CD14-positive monocyte (primary cell): ENCODE measurements around the gene CACNA2D1. TPM values are rescaled to one million over a fixed set of nuclear protein-coding genes. Genes with fewer than 3 reads are reported as not detected.

Source experiments
- DNase-seq, 3 donors: peaks; one replicate each; pipeline ENCODE4 v3.0.0-alpha.2; 2011 to 2022
- H2AFZ ChIP-seq: 2 replicates; pipeline ENCODE4 v1.6.0; 2012; ENCODE audit warnings: mild to moderate bottlenecking, low read depth, low read length, inconsistent platforms; ENCODE audit not compliant: insufficient read depth, poor library complexity, severe bottlenecking
- H3K27ac ChIP-seq, 2 donors: 1 replicate in 1 of 2; 2 replicates in 1 of 2; pipeline ENCODE4 v1.5.1; 2012 to 2013; ENCODE audit warnings: low read length in 2 of 2, control low read depth in 1 of 2, inconsistent platforms in 1 of 2, low read depth in 1 of 2, mild to moderate bottlenecking in 1 of 2
- H3K27me3 ChIP-seq, 2 donors: one replicate each; pipeline versions ENCODE4 v1.6.0 to v1.6.1; 2011 to 2013; ENCODE audit warnings: low read length in 2 of 2; ENCODE audit not compliant: control insufficient read depth in 2 of 2, insufficient read depth in 2 of 2
- H3K36me3 ChIP-seq, 2 donors: replicated peaks in 1 of 2; 1 replicate in 1 of 2; 2 replicates in 1 of 2; pipeline versions ENCODE4 v1.5.1 to v1.6.1; 2012 to 2013; ENCODE audit warnings: low read length in 2 of 2, control low read depth in 1 of 2, inconsistent platforms in 1 of 2, mild to moderate bottlenecking in 1 of 2; ENCODE audit not compliant: insufficient read depth in 2 of 2, control insufficient read depth in 1 of 2
- H3K4me1 ChIP-seq, 2 donors: 1 replicate in 1 of 2; 2 replicates in 1 of 2; pipeline versions ENCODE4 v1.5.1 to v1.6.1; 2012 to 2013; ENCODE audit warnings: low read length in 2 of 2, control low read depth in 1 of 2, inconsistent platforms in 1 of 2, mild to moderate bottlenecking in 1 of 2, moderate library complexity in 1 of 2; ENCODE audit not compliant: insufficient read depth in 2 of 2, control insufficient read depth in 1 of 2
- H3K4me2 ChIP-seq: replicated peaks from 2 replicates; pipeline ENCODE3; 2012; ENCODE audit warnings: low read length, moderate library complexity, mild to moderate bottlenecking; ENCODE audit not compliant: poor library complexity, severe bottlenecking; ENCODE audit errors: extremely low read depth
- H3K4me3 ChIP-seq, 3 experiments: fragments of 200-600 bp in 1 of 3; sonication (generic) in 1 of 3; replicated peaks in 1 of 3; 1 replicate in 2 of 3; 2 replicates in 1 of 3; pipeline ENCODE4 v1.5.1; 2011 to 2013; ENCODE audit warnings: low read length in 3 of 3, mild to moderate bottlenecking in 3 of 3, control low read depth in 2 of 3, low read depth in 2 of 3, inconsistent platforms in 1 of 3, moderate library complexity in 1 of 3
- H3K79me2 ChIP-seq: 2 replicates; pipeline ENCODE4 v1.6.0; 2012; ENCODE audit warnings: mild to moderate bottlenecking, control low read depth, inconsistent platforms, low read length, moderate library complexity; ENCODE audit not compliant: insufficient read depth
- H3K9ac ChIP-seq: 2 replicates; pipeline ENCODE4 v1.6.0; 2017; ENCODE audit warnings: low read length, mild to moderate bottlenecking; ENCODE audit not compliant: insufficient read depth, poor library complexity, severe bottlenecking
- H3K9me3 ChIP-seq, 2 donors: replicated peaks in 1 of 2; 1 replicate in 1 of 2; 2 replicates in 1 of 2; pipeline versions ENCODE4 v1.5.1 to v1.6.1; 2012 to 2013; ENCODE audit warnings: low read length in 2 of 2, control low read depth in 1 of 2; ENCODE audit not compliant: control insufficient read depth in 1 of 2, insufficient read depth in 1 of 2
- H4K20me1 ChIP-seq: 2 replicates; pipeline ENCODE4 v1.6.0; 2012; ENCODE audit warnings: mild to moderate bottlenecking, low read length, control low read depth, moderate library complexity; ENCODE audit not compliant: insufficient read depth
- H3K27ac Mint-ChIP-seq, 7 donors: one replicate each; pipeline ENCODE4 v1.8.0; 2020; ENCODE audit warnings: mild to moderate bottlenecking in 7 of 7, mixed read lengths in 7 of 7, moderate library complexity in 6 of 7, inconsistent platforms in 2 of 7
- H3K27me3 Mint-ChIP-seq, 3 donors: one replicate each; pipeline ENCODE4 v1.8.0; 2021 to 2022; ENCODE audit warnings: low read depth in 3 of 3, mild to moderate bottlenecking in 3 of 3, mixed read lengths in 3 of 3, moderate library complexity in 3 of 3, inconsistent platforms in 1 of 3
- H3K36me3 Mint-ChIP-seq, 2 donors: one replicate each; pipeline ENCODE4 v1.8.0; 2020; ENCODE audit warnings: mixed read lengths in 2 of 2, inconsistent platforms in 1 of 2, mild to moderate bottlenecking in 1 of 2
- H3K4me1 Mint-ChIP-seq: one replicate; pipeline ENCODE4 v1.8.0; 2020; ENCODE audit warnings: mild to moderate bottlenecking, mixed read lengths
- H3K4me3 Mint-ChIP-seq, 2 donors: one replicate each; pipeline ENCODE4 v1.8.0; 2020; ENCODE audit warnings: mild to moderate bottlenecking in 2 of 2, mixed read lengths in 2 of 2, moderate library complexity in 1 of 2
- H3K9me3 Mint-ChIP-seq, 7 donors: one replicate each; pipeline ENCODE4 v1.8.0; 2020 to 2022; ENCODE audit warnings: mixed read lengths in 7 of 7, mild to moderate bottlenecking in 6 of 7, moderate library complexity in 6 of 7, inconsistent platforms in 2 of 7
- WGBS: methylation state at CpG from one replicate; pipeline ENCODE4 v1.1.5; 2013; ENCODE audit warnings: missing lambda C conversion rate; ENCODE audit not compliant: insufficient coverage; 5-methylcytosine and 5-hydroxymethylcytosine counted together
- intact Hi-C, 2 donors: fragments of 100-400 bp; cut with micrococcal nuclease; formaldehyde crosslinking; loops; one replicate each; pipeline versions ENCODE4 v1.15.0 to v1.15.1; 2023
- polyA plus RNA-seq, 3 donors: library from polyadenylated mRNA; depleted of rRNA in 1 of 3; unstranded in 2 of 3; stranded (reverse) in 1 of 3; fragments of 300-500 nt in 2 of 3; fragments of >200 nt in 1 of 3; fragmentation: Illumina TruSeq in 2 of 3; gene quantifications; 1 replicate in 2 of 3; 2 replicates in 1 of 3; pipeline ENCODE4 v1.2.3, GENCODE V29; 2012 to 2021
- TF ChIP-seq, protein P1 (sequence below): fragments of 200-600 bp; IDR thresholded peaks from one replicate; pipeline ENCODE4 v1.8.0; 2022; ENCODE audit warnings: antibody characterized with exemption, mild to moderate bottlenecking

CACNA2D1 gene
- polyA plus RNA-seq, 3 donors = 0.02 TPM; not detected in 2

DNA sequence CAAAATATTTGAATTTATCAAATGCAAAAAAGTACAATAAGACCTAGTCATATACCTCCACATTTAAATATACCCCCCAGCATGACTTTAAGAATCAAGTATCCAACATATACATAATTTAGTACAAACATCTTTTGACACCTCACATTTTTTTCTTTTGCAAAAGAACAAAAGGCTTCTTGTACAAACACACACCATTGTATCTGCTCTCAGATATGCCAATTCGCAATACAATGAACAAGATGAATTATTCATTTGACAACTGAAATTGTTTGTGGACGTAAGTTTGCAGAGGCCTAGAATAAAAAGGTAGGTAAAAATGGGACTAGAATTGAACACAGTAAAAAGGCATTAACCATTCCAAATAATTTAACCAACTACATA, 154.4 kb downstream of the CACNA2D1 start:
- no peaks in the 10 kb centered on the region for H3K4me1 Mint-ChIP-seq
- no peak for DNase-seq
- no peak overlapping the region for H3K27ac Mint-ChIP-seq
- no peaks in the 10 kb centered on the region for H3K36me3 Mint-ChIP-seq
- no peak overlapping the region for H3K4me3 ChIP-seq
- intact Hi-C loops = no loop called here
- WGBS = no CpG with 5 or more reads among the region's 2 CpGs
- no peak overlapping the region for H3K27ac ChIP-seq
- no peaks in the 10 kb centered on the region for H4K20me1 ChIP-seq
- H3K4me1 ChIP-seq = no peaks in the 10 kb centered on the region
- no peak overlapping the region for H3K4me3 Mint-ChIP-seq
- H2AFZ ChIP-seq = no peak overlapping the region
- H3K9ac ChIP-seq = no peak overlapping the region
- TF ChIP-seq, protein P1, sequence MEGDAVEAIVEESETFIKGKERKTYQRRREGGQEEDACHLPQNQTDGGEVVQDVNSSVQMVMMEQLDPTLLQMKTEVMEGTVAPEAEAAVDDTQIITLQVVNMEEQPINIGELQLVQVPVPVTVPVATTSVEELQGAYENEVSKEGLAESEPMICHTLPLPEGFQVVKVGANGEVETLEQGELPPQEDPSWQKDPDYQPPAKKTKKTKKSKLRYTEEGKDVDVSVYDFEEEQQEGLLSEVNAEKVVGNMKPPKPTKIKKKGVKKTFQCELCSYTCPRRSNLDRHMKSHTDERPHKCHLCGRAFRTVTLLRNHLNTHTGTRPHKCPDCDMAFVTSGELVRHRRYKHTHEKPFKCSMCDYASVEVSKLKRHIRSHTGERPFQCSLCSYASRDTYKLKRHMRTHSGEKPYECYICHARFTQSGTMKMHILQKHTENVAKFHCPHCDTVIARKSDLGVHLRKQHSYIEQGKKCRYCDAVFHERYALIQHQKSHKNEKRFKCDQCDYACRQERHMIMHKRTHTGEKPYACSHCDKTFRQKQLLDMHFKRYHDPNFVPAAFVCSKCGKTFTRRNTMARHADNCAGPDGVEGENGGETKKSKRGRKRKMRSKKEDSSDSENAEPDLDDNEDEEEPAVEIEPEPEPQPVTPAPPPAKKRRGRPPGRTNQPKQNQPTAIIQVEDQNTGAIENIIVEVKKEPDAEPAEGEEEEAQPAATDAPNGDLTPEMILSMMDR = no peak
- no peak overlapping the region for H3K4me2 ChIP-seq
- no peaks in the 10 kb centered on the region for H3K9me3 ChIP-seq
- H3K27me3 ChIP-seq = no peaks in the 10 kb centered on the region
- H3K36me3 ChIP-seq = no peaks in the 10 kb centered on the region
- peaks cover 0 to 1% (median 0%) of the 10 kb centered on the region in 7 donors for H3K9me3 Mint-ChIP-seq
- H3K79me2 ChIP-seq = no peaks in the 10 kb centered on the region
- peaks cover 0 to 2% (median 0%) of the 10 kb centered on the region in 3 donors for H3K27me3 Mint-ChIP-seq

DNA sequence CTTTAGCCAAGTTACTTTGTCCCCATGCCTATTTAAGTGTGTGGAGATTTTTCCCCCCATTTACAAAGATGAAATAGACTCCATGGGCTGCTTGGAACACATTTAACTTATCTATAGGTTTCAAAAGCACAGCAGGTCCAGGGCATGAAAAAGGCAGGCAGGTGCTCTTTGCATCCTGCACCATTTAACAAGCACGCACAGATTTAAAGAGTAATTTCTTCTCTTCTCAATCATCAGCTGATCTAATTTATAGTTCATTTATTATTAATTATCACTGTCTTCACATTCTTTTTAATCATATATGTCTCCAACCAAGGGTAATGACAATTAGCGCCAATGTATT, 156.8 kb downstream of the CACNA2D1 start:
- Histone ChIP-seq H3K4me1 (no peaks in the 10 kb centered on the region), H3K27me3 (no peaks in the 10 kb centered on the region), H3K9me3 (no peaks in the 10 kb centered on the region), H2AFZ (no peak overlapping the region), H3K79me2 (no peaks in the 10 kb centered on the region), H3K4me3 (no peak overlapping the region), H4K20me1 (no peaks in the 10 kb centered on the region), H3K4me2 (no peak overlapping the region), H3K36me3 (no peaks in the 10 kb centered on the region), H3K9ac (no peak overlapping the region), H3K27ac (no peak overlapping the region)
- Mint-ChIP-seq H3K4me3 (no peak overlapping the region), H3K27me3 (no peaks in the 10 kb centered on the region), H3K27ac (no peak overlapping the region), H3K9me3 (peaks cover 0 to 2% (median 0%) of the 10 kb centered on the region in 7 donors), H3K4me1 (no peaks in the 10 kb centered on the region), H3K36me3 (no peaks in the 10 kb centered on the region)
- TF ChIP-seq, protein P1 = no peak
- no CpG with 5 or more reads among the region's 2 CpGs for WGBS
- no peak for DNase-seq
- intact Hi-C loops = no loop called here
